IPS DF 4.7 (cell line): Measurements from ENCODE around the gene KLK5.
"Not testable (repeated sequence)": the region's sequence is repeated elsewhere in the genome, so short reads cannot be mapped to it uniquely, and the experiment has no call there.

Experiments
- DNase-seq: peaks from one replicate; pipeline ENCODE4 v3.0.0-alpha.2; 2013; ENCODE audit warnings: low spot score; ENCODE audit errors: extremely low read depth

Gene KLK5, protein sequence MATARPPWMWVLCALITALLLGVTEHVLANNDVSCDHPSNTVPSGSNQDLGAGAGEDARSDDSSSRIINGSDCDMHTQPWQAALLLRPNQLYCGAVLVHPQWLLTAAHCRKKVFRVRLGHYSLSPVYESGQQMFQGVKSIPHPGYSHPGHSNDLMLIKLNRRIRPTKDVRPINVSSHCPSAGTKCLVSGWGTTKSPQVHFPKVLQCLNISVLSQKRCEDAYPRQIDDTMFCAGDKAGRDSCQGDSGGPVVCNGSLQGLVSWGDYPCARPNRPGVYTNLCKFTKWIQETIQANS

GRCh38 chr19:50952910-50953309, at the start of gene KLK5:
Gene KLK5 (minus strand): TSS chr19:50953038. CDS start chr19:50952657, 381 bp downstream.
- DNase-seq: no peak

GRCh38 chr19:51002089-51002532, 49.3 kb upstream of the KLK5 start:
- no peak for DNase-seq

- DNase-seq: no peak
These were observed 48.7 kb upstream of the KLK5 start, which contains the start of gene KLK8 for GRCh38 chr19:51001515-51001914. Gene KLK8 (minus strand): TSS chr19:51001604. CDS start chr19:51001167, 437 bp downstream.

- no peak for DNase-seq
These were observed 48.1 kb upstream of the KLK5 start for GRCh38 chr19:51000981-51001380.

DNA sequence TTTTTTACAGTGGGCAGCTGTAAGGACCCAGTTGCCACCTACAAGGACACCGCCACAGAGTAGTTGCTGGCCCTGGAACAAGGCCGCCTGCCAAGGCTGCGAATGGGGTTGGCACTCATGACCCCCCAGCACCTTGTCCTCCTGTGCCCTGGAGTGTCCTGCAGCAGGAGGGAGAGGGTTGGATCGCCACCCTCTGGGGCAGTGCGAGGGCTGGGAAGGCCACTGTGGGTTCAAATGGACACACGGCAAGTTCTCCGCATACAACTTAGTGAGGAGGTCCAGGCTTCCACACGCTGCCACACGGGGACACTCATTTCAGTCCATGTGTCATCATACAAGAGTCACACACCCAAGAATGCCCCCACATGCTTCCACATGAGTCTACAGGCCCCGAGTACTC, 47.6 kb upstream of the KLK5 start:
- DNase-seq: no peak

- no peak for DNase-seq
These were observed 45.8 kb upstream of the KLK5 start for GRCh38 chr19:50998686-50999085.

GRCh38 chr19:50998061-50998460, 45.2 kb upstream of the KLK5 start:
- no peak for DNase-seq

- no peak for DNase-seq
These were observed 41.3 kb upstream of the KLK5 start for GRCh38 chr19:50994129-50994528.

DNA sequence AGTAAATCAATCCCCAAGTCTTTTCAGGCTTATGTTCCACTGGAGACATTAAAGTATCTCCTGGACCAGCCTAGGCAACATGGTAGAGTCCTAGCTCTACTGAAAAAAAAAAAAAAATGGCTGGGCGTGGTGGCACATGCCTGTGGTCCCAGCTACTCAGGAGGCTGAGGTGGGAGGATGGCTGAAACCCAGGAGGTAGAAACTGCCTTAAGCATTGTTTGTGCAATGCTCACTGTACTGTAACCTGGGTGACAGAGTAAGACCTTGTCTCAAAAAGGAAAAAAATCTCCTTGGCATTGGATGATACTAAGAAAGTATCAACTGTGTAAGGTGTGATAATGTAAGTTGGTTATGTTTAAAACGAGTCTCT, 39.8 kb upstream of the KLK5 start:
- no peak for DNase-seq

- not testable (repeated sequence) for DNase-seq
These were observed 31.6 kb upstream of the KLK5 start for GRCh38 chr19:50984416-50984815.

DNA sequence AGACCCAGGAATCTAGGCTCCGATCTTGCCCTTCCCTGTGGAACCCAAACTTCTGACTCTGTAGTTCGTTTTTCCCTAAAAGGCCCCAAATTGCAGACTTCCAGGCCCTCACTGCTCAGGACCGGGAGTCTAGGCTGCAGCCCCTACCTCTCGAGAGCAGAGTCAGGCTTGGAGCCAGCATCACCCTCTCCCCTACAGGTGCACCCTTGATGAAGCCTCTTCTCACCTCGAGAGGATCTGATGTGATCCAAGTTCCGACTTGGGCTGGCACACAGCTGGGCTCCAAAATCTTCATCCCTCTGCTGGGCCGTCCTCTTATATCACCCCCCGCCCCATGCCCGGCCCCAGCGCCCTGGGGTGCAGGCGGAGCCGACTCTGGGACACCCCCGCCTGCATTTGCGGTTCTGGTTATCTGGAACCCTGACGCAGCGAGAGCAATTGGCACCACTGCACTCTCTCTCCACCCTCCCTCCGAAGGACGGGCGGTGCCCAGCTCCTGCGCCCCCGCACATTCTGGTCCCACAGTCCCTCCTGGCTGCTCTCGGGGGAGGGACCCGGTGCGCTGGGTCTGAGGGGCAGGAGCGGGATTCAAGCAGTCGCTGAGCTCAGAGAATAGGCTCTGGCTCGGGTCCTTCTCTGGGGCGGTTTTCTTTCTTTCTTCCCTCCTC, 30.9 kb upstream of the KLK5 start, which contains the start of gene KLK7:
Gene KLK7 (minus strand): TSS at position 293 of the 668 bp plus-strand sequence. CDS start 1,518 bp downstream, outside the sequence.
- no peak for DNase-seq

- DNase-seq: no peak
These were observed 29.3 kb upstream of the KLK5 start for GRCh38 chr19:50982186-50982585.

DNA sequence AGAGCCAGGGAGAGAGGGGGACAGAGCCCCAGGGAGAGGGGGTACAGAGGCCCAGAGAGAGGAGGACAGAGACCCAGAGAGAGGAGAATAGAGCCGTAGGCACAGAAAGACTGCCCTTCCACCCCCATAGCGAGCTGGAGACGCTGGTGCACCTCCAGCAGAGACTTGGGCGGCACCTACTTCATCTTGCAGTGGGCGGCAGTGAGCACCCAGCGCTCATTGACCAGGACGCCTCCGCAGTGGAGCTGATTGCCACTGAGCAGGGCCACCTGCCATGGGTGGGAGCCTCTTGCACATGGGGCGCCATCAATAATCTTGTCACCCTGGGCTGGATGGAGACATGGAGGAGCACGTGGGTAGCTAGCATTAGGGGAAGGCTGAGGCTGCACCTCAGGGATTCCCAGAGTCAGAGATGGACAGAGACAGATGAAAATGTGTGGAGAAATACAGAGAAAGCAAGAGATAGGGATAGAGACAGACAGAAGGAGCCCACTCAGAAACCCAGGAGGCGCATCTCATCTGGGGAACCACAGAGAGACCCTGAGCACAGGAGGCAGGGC, 28.8 kb upstream of the KLK5 start:
- DNase-seq: no peak

GRCh38 chr19:50980208-50980607, 27.4 kb upstream of the KLK5 start:
- no peak for DNase-seq

DNA sequence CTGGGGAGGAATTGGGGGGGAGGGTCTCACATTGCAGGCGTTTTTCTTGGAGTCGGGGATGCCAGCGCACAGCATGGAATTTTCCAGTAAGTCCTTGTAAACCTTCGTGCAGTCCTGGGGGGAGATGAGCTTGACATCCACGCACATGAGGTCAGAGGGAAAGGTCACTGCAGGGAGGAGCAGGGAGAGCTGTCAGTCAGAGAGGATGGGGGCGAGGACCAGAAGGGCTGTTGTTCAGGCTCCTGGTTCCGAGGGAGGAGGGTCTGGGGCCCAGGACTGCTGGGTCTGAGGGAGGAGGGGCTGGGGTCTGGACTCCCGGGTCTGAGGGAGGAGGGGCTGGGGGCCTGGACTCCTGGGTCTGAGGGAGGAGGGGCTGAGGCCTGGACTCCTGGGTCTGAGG, 26.9 kb upstream of the KLK5 start:
- DNase-seq: no peak

DNA sequence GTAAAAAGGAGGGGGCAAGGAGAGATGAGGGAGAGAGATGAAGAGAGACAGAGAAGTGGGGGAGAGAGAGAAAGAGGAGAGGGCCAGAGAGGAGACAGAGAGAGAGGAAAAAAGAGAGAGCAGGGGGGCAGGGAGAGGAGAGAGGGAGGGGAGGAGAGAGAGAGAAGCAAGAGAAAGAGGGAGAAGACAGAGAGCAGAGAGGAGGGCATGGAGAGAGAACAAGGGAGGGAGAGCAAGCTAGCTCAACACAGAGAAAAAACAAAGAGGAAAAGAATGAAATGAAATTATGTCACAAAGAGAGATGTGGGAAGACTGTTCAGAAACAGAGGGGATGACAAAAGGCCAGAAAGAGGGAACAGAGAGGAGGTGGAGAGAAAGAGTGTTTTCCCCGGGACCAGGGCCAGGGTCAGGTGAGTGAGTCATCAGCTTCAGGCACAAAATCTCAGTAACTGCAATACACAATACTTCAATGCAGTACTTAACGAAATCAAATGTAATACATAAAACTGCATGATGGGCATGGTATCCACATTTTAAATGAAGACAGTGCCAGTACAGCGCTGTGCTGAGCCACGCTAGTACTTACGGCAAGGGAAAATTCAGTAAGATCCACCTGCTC, 26.0 kb upstream of the KLK5 start:
- DNase-seq: no peak

DNA sequence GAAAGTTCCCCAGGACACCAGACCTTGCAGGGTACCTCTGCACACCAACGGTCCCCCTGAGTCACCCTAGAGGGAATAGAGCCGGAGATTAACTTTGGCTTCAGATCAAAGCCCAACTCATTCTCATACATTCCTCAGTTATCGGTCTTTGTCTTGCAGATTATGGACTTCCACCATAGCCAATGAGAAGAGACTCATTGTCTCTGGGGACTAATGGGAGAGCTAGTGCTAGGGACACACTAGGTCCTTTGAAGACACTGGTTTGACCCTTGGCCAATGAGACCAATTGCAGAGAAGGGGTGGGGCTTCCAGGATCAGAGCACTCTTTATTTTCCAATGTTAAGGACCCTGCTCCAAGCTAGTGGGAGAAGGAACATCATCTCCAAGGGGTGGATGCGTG, 24.8 kb upstream of the KLK5 start:
- no peak for DNase-seq

GRCh38 chr19:50975766-50976165, 22.9 kb upstream of the KLK5 start:
- no peak for DNase-seq

GRCh38 chr19:50974702-50975556, 22.1 kb upstream of the KLK5 start:
- DNase-seq: no peak

GRCh38 chr19:50972795-50973376, 20.0 kb upstream of the KLK5 start:
- DNase-seq: no peak

DNA sequence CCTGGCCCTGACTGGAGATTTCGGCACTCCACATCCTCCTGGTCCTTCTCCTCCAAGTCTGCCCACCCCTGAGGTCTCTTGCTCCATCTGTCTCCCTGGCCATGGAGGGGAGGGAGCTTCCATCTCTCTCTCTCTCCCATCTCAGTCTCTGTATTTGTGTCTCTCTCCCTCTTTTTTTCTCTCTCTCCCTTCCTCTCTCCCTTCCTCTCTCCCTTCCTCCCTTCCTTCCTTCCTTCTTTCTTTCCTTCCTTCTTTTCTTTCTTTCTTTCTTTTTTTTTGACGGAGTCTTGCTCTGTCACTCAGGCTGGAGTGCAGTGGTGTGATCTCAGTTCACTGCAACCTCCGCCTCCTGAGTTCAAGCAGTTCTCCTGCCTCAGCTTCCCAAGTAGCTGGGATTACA, 17.0 kb upstream of the KLK5 start:
- not testable (repeated sequence) for DNase-seq
